DOHH2 (cell line): ENCODE results near the gene SORT1.

ENCODE experiments used
- CTCF ChIP-seq: fragments of 200-600 bp; sonication (generic); IDR thresholded peaks from one replicate; pipeline ENCODE4 v1.5.1; 2014; ENCODE audit warnings: antibody characterized with exemption, mild to moderate bottlenecking, low read depth, low read length; ENCODE audit not compliant: poor library complexity, severe bottlenecking
- EZH2phosphoT487 ChIP-seq: fragments of 200-600 bp; sonication (generic); IDR thresholded peaks from 2 replicates; pipeline ENCODE4 v1.6.1; 2017; ENCODE audit warnings: borderline replicate concordance, mild to moderate bottlenecking, antibody characterized with exemption, low read length, moderate library complexity, mixed read lengths

GRCh38 chr1:109361069-109361468 is 36.6 kb downstream of the SORT1 start:
- TF ChIP-seq CTCF (no peak), EZH2phosphoT487 (no peak)
